Measurements from ENCODE around the gene AUTS2.
A peak's percentile ranks its signal among the peaks of the same experiment; 100 is the strongest.
"Not testable (repeated sequence)": the region's sequence is repeated elsewhere in the genome, so short reads cannot be mapped to it uniquely, and the experiment has no call there.

AUTS2 gene

GRCh38 chr7:70723339-70723738 is 1125.1 kb downstream of the AUTS2 start:
- no peak for DNase-seq (ENCODE audit: low spot score)

- DNase-seq (ENCODE audit: low spot score), result no peak
These were observed 1127.2 kb downstream of the AUTS2 start for GRCh38 chr7:70725448-70725847.

GRCh38 chr7:70726294-70726693 is 1128.0 kb downstream of the AUTS2 start:
- no peak for DNase-seq (ENCODE audit: low spot score)

DNA sequence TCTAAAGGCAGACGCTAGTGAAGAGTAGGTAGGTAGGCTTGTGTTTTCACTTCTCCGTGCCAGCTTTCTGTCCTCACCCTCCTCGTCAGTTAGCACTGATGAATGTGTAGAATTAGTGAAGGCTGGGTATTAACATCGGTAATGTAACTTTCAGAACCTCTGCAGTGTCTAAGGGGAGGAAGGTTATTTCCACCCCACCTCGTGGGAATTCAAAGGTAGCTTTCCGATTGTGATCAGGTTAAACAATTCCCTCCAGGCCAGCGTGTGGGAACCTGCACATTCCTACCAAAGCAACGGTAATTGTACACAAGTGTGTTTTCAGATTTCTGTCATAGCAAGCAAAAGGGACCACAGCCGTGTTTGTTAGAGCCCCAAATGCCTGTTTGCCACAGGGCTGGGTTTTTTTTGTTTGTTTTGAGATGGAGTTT is 1128.7 kb downstream of the AUTS2 start:
- no peak for DNase-seq (ENCODE audit: low spot score)

DNA sequence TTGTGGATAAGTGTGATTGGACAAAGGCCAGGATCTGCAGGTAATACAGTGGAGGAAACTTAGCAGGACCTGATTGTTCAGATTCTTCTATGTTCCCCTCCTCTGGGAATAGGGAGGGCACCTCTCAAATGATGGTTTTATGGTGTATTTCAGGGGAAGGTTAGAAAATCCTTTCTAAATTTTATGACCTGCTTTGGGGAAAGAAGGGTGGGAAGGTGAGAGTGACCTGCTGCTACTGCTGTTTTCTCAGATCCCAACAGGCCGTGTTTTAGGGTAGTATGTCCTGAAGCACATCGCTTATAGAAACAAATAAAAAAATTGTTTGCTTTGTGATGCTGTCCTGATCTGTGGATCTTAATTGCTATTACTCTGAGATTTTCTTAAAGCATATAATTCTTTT is 1129.6 kb downstream of the AUTS2 start:
- no peak for DNase-seq (ENCODE audit: low spot score)

DNA sequence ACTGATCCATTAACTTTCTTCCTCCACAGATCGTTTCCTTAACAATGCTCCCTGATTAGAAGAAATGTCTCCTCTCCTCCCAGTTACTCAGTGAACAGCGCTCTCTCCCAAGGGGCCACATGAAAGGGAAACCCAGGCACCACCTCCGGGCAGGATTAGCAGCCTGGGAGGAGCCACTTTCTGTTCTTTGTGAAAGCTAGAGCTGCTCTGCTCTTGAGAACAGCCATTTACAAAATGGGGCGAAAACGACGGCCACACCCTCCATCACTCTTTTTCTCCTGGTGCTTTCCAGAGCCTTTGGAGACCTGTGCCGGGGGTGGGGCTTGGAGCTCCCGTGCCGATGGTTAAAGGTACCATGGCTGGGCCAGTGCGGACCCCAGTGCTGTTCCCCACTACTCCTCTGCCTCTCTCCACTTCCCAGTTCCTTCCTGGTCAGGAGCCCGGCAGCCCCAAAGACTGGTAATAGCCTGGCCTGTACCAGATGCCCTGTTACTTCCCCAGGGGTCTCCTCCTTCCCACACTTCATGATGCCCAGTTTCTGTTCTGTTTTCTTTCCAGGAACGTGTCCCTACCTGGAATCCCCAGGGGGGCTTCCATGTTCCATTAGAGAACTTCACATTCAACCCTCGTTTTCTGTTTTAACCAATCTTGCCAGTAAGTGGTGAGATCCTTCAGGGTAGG is 1130.7 kb downstream of the AUTS2 start:
- no peak for DNase-seq (ENCODE audit: low spot score)

GRCh38 chr7:70729553-70730157 is 1131.4 kb downstream of the AUTS2 start:
- DNase-seq (ENCODE audit: low spot score), result not testable (repeated sequence)

GRCh38 chr7:70730451-70731110 is 1132.3 kb downstream of the AUTS2 start:
- DNase-seq (ENCODE audit: low spot score), result no peak

DNA sequence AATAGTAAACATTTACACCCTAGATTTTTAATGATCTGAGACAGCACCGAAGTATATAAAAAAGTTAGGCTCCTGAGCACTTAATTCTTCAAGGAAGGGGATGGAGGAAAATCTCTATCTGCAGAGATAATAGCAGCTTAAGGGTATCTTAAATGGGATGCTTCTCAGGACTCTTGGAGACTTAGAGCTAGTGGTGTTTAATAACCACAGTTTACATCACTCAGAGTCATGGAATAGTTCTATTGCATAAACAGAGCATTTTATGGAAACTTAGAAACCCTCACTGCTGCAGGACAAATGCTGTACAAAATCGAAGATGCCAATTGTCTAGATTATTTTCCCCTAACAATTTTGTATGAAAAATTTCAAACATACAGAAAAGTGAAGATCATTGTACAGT is 1134.8 kb downstream of the AUTS2 start:
- no peak for DNase-seq (ENCODE audit: low spot score)

DNA sequence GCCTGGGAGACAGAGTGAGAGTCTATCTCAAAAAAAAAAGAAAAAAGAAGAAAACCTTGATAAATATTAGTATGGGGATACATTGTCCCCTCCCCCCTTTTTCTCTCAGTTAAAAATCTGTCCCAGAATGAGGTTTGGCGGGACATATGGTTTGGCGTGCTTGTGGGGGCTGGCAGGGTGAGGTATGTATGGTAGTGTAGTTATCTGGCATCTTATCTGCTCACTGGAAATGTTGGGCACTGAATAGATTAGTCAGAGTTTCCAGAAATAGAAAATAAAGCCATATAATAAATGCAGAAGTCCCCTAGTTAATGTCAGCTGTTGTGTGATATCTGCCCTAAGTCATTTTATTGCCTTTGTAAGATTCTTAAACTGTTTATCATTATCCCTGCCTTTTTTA is 1136.1 kb downstream of the AUTS2 start:
- no peak for DNase-seq (ENCODE audit: low spot score)

GRCh38 chr7:70735313-70735712 is 1137.0 kb downstream of the AUTS2 start:
- DNase-seq (ENCODE audit: low spot score), result no peak

- DNase-seq (ENCODE audit: low spot score), result peak; percentile 52
These were observed 1138.6 kb downstream of the AUTS2 start for GRCh38 chr7:70736715-70737460.

DNA sequence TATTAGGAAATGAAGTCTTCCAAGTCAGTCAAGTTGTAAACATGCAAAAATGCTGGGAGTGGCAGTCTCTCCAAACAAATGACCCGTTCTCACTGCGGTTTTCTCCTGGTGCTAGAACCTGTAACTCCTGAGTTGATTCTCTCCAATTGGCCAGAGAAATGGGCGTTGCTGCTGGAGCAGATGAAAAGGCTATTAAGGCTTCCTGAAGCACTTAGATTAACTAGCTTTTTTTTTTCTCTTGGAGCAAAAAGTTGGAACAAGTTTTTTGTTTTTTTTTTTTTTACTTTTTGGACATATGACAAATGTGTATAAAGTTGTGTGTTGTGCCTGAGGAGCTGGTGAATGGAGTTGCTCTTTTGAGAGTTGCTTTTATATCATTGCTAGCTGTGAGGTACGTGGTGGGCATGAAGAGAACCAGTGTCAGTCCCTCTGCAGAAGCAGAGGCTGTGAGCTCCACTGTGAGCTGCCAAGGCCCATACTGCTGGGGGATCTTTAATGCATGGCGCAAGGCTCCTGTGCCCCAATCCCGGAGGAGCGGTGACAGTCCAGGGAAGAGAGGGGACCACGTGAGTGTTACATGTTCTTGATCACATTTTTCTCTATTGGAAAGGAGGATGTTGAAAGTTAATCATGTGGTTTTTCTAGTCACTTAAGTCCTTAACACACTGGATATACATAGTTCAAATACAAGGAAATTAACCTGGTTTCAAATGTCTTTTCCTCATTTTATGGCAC is 1140.0 kb downstream of the AUTS2 start:
- DNase-seq (ENCODE audit: low spot score), result no peak

GRCh38 chr7:70739646-70740210 is 1141.5 kb downstream of the AUTS2 start:
- DNase-seq (ENCODE audit: low spot score), result no peak

- DNase-seq (ENCODE audit: low spot score), result no peak
These were observed 1143.4 kb downstream of the AUTS2 start for GRCh38 chr7:70741666-70742065.

DNA sequence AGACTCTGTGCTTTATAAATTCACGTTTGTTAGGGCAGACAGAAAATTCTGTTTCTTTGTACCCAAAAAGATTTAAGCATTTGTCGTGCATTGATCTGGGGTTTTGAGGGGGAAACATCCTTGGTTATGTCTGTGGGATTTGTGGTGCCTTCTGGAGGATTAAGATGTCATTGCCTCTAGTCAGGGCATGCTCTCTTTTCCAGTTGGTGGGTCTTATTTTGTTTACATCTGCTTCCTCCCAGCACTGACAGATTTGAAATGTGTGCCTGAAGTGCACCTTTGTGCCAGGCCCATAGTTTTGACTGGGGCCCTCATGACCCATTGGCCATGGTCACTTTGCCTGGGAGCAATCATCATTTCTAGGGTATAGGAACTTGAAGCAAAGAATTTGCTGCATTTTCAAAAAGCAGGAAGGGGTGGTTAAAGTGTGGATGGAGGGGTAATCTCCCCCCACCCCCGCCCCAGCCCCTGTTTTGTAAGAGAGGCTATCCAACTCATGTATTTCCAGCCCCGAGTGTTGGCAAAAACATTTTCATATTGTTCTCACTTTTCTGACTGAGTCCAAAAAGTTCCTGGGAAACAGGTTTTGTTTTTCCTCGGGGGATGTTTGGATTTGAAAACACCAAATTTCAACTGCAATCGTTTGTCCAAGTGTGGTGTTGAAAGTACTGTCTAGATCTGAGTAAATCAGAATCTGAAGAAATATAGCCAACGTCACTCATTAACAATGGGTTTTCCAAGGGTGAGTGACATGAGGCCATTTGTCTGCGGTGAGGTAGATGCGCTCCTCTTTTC is 1145.5 kb downstream of the AUTS2 start:
- no peak for DNase-seq (ENCODE audit: low spot score)

DNA sequence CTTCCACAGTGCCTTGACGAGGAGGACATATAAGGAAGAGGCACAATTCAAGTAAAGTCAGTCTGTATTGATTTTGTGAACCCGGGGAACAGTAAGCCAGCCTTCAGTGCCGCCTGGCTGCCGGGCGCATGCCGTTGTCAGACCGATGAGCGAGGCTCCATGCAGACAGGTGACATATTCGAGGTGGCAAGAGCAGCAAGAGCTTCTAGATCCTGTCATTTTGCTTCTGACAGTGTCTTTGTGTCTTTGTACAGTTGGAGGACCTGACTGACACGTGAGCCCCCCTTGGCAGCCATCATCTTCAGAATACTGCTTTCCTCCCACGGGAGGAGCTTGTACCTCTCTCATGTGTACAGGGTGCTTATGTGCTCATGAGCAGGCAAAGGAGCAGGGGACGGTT is 1146.2 kb downstream of the AUTS2 start:
- no peak for DNase-seq (ENCODE audit: low spot score)

GRCh38 chr7:70749831-70750230 is 1151.6 kb downstream of the AUTS2 start:
- DNase-seq (ENCODE audit: low spot score), result no peak

GRCh38 chr7:70751895-70752294 is 1153.6 kb downstream of the AUTS2 start:
- no peak for DNase-seq (ENCODE audit: low spot score)

GRCh38 chr7:70752794-70753241 is 1154.5 kb downstream of the AUTS2 start:
- no peak for DNase-seq (ENCODE audit: low spot score)

GRCh38 chr7:70756789-70757188 is 1158.5 kb downstream of the AUTS2 start:
- DNase-seq (ENCODE audit: low spot score), result no peak

Measured in kidney capillary endothelial cell (primary cell).